K562 (cell line): Measurements from ENCODE around the gene SMIM8. TPM values are rescaled to one million over a fixed set of nuclear protein-coding genes. Genes with fewer than 3 reads are reported as not detected.

Experiments
- ATAC-seq: fragments of 200-7000 bp; cut with Tn5 transposase; 3 replicates; pipeline ENCODE4 v1.9.1; 2020; ENCODE audit warnings: moderate library complexity
- BruUV-seq: library from RNA; stranded (reverse); fragments of 400-500 nt; replicated peaks from 2 replicates; lab custom pipeline; 2021; lab: Mats Ljungman, UMichigan
- CTCF ChIA-PET: fragments of 300-600 bp; formaldehyde crosslinking; extraction: SDS; loops from one replicate; lab custom pipeline; 2021; ENCODE audit warnings: low intra/inter-chr PET ratio; lab: Yijun Ruan, JAX
- POLR2A ChIA-PET: fragments of 300-600, 350-650 bp; sonication (Branson Sonifier 250); formaldehyde crosslinking; extraction: SDS; loops from one replicate; lab custom pipeline; 2021; ENCODE audit warnings: antibody characterized with exemption, inconsistent platforms; lab: Yijun Ruan, JAX
- DNase-seq, 4 experiments: peaks; one replicate each; pipeline versions ENCODE4 v3.0.0 to v3.0.0-alpha.2; 2011 to 2018; ENCODE audit warnings: low spot score in 3 of 4, mixed read lengths in 3 of 4; ENCODE audit errors: extremely low read depth in 1 of 4
- FAIRE-seq: peaks from 2 replicates; lab custom pipeline; 2011; peaks lifted over from hg19 to GRCh38; lab: Jason Lieb, UNC
- H2AFZ ChIP-seq: 2 replicates; pipeline ENCODE4 v1.6.0; 2011; ENCODE audit warnings: low read depth, low read length, control low read depth, inconsistent platforms
- H3K27ac ChIP-seq: fragments of 200-600 bp; 3 replicates; pipeline ENCODE4 v1.8.0; 2011; ENCODE audit warnings: low read depth, mild to moderate bottlenecking, control low read depth, inconsistent platforms, low read length, moderate library complexity, mixed read lengths; ENCODE audit errors: extremely low read depth
- H3K27me3 ChIP-seq, 2 experiments: fragments of 300-600 bp in 1 of 2; 2 replicates in 1 of 2; 3 replicates in 1 of 2; pipeline versions ENCODE4 v1.6.0 to v1.8.0; 2011; ENCODE audit warnings: inconsistent platforms in 2 of 2, low read length in 2 of 2, mild to moderate bottlenecking in 1 of 2, mixed read lengths in 1 of 2, moderate library complexity in 1 of 2; ENCODE audit not compliant: control insufficient read depth in 2 of 2, insufficient read depth in 2 of 2
- H3K36me3 ChIP-seq: fragments of 300-600 bp; 3 replicates; pipeline ENCODE4 v1.8.0; 2011; ENCODE audit warnings: mild to moderate bottlenecking, low read length, inconsistent platforms; ENCODE audit not compliant: control insufficient read depth, insufficient read depth
- H3K4me1 ChIP-seq, 2 experiments: fragments of 200-600 bp in 1 of 2; replicated peaks in 1 of 2; 2 replicates in 1 of 2; 3 replicates in 1 of 2; pipeline versions ENCODE4 v1.5.1 to v1.8.0; 2011; ENCODE audit warnings: inconsistent platforms in 2 of 2, low read length in 2 of 2, mild to moderate bottlenecking in 1 of 2, mixed read lengths in 1 of 2, moderate library complexity in 1 of 2; ENCODE audit not compliant: control insufficient read depth in 2 of 2, insufficient read depth in 2 of 2
- H3K4me2 ChIP-seq: 2 replicates; pipeline ENCODE4 v1.6.1; 2011; ENCODE audit warnings: low read length, control low read depth, inconsistent platforms, mixed read lengths; ENCODE audit not compliant: insufficient read depth
- H3K4me3 ChIP-seq: fragments of 200-600 bp; sonication (generic), shearing (Covaris generic); 2 replicates; pipeline ENCODE4 v1.5.1; 2016; ENCODE audit warnings: control low read depth, inconsistent platforms
- H3K79me2 ChIP-seq: fragments of 200-600 bp; 3 replicates; pipeline ENCODE4 v1.8.0; 2011; ENCODE audit warnings: low read length, inconsistent platforms; ENCODE audit not compliant: control insufficient read depth, insufficient read depth
- H3K9ac ChIP-seq, 2 experiments: 2 replicates each; pipeline versions ENCODE4 v1.6.0 to v1.6.1; 2011; ENCODE audit warnings: low read depth in 2 of 2, low read length in 2 of 2, control low read depth in 1 of 2, inconsistent platforms in 1 of 2, mild to moderate bottlenecking in 1 of 2, mixed read lengths in 1 of 2; ENCODE audit not compliant: insufficient read depth in 1 of 2
- H3K9me1 ChIP-seq: one replicate; pipeline ENCODE4 v1.6.0; 2011; ENCODE audit warnings: inconsistent platforms, mild to moderate bottlenecking, low read length, moderate library complexity; ENCODE audit not compliant: control insufficient read depth, insufficient read depth
- H3K9me3 ChIP-seq: replicated peaks from 2 replicates; pipeline ENCODE4 v1.5.1; 2011; ENCODE audit warnings: low read depth, low read length, inconsistent platforms; ENCODE audit not compliant: control insufficient read depth, insufficient read depth
- H4K20me1 ChIP-seq: replicated peaks from 2 replicates; pipeline ENCODE4 v1.6.1; 2011; ENCODE audit warnings: low read length, inconsistent platforms, mixed read lengths; ENCODE audit not compliant: control insufficient read depth, insufficient read depth
- CTBP1 ChIP-seq: fragments of 450-650 bp; IDR thresholded peaks from 2 replicates; pipeline ENCODE4 v1.6.1; 2016; ENCODE audit warnings: borderline replicate concordance
- HIVEP1 ChIP-seq: fragments of 250-450 bp; sonication (Bioruptor Pico); IDR thresholded peaks from 2 replicates; pipeline ENCODE4 v1.4.0; 2020; ENCODE audit warnings: mild to moderate bottlenecking
- LARP7 ChIP-seq: fragments of 450-650 bp; IDR thresholded peaks from 2 replicates; pipeline ENCODE4 v1.6.1; 2016
- NFIC ChIP-seq: fragments of 450-650 bp; IDR thresholded peaks from 2 replicates; pipeline ENCODE4 v1.6.1; 2017; ENCODE audit warnings: mild to moderate bottlenecking, inconsistent platforms
- RB1 ChIP-seq: fragments of 450-650 bp; IDR thresholded peaks from 2 replicates; pipeline ENCODE4 v1.6.1; 2017; ENCODE audit warnings: low read depth, mild to moderate bottlenecking
- RNF2 ChIP-seq: sonication (generic); IDR thresholded peaks from 2 replicates; pipeline ENCODE4 v1.6.1; 2016
- ZNF282 ChIP-seq: sonication (generic); formaldehyde crosslinking; IDR thresholded peaks from 2 replicates; pipeline ENCODE4 v1.8.1; 2023; ENCODE audit warnings: missing genetic modification reagents
- ZNF431 ChIP-seq: sonication (generic); formaldehyde crosslinking; IDR thresholded peaks from 2 replicates; pipeline ENCODE4 v1.8.0; 2022; ENCODE audit warnings: mild to moderate bottlenecking, missing genetic modification reagents
- ZNF766 ChIP-seq: fragments of 200-800 bp; sonication (Bioruptor generic); conservative IDR thresholded peaks from 2 replicates; pipeline ENCODE4 v1.6.1; 2016; ENCODE audit warnings: missing genetic modification characterization, missing compliant biosample characterization
- ZNF785 ChIP-seq: fragments of 250-450 bp; sonication (Bioruptor Pico); IDR thresholded peaks from 2 replicates; pipeline ENCODE4 v1.4.0; 2020; ENCODE audit warnings: mild to moderate bottlenecking
- WGBS: fragments of 100-300 bp; shearing (Covaris generic); methylation state at CpG from one replicate; pipeline ENCODE4 v1.1.6; 2016; ENCODE audit warnings: low coverage, mixed read lengths; ENCODE audit not compliant: insufficient coverage; ENCODE audit errors: missing lambda C conversion rate; 5-methylcytosine and 5-hydroxymethylcytosine counted together
- in situ Hi-C: fragments of 300-500 bp; cut with MboI; formaldehyde crosslinking; loops from 4 replicates; pipeline ENCODE4 v1.15.0; 2018; ENCODE audit warnings: inconsistent platforms, mixed read lengths
- intact Hi-C: fragments of 100-400 bp; cut with micrococcal nuclease; formaldehyde crosslinking; loops from 2 replicates; pipeline ENCODE4 v1.14.2; 2022
- polyA plus RNA-seq, 8 experiments: library from polyadenylated mRNA; depleted of rRNA in 4 of 8; stranded (reverse) in 5 of 8; unstranded in 3 of 8; fragments of >200 nt; fragmentation: Nextera tagmentation in 2 of 8; fragmentation: Illumina TruSeq in 1 of 8; extraction: Ambion mirVana in 2 of 8; extraction: Trizol in 1 of 8; gene quantifications; 2 replicates each; pipeline versions ENCODE4 v1.2.1 to v1.2.3, GENCODE V29; 2011 to 2014; ENCODE audit warnings: inconsistent platforms in 1 of 8, missing spikeins in 1 of 8
- total RNA-seq, 7 experiments: library from RNA; depleted of rRNA in 6 of 7; stranded (reverse); fragments of >200 nt in 6 of 7; fragmentation: Illumina TruSeq in 2 of 7; extraction: Trizol in 2 of 7; gene quantifications; 2 replicates each; pipeline versions ENCODE4 v1.2.1 to v1.2.3, GENCODE V29; 2011 to 2021; ENCODE audit warnings: low replicate concordance in 1 of 7
- TF ChIP-seq, protein P1 (sequence below): fragments of 250-450 bp; sonication (Bioruptor Pico); IDR thresholded peaks from 2 replicates; pipeline ENCODE4 v1.8.0; 2022; ENCODE audit warnings: inconsistent platforms, mild to moderate bottlenecking, moderate library complexity, borderline replicate concordance
- TF ChIP-seq, protein P2 (sequence below): fragments of 450-650 bp; IDR thresholded peaks from 2 replicates; pipeline ENCODE4 v1.6.1; 2016; ENCODE audit warnings: mild to moderate bottlenecking
- TF ChIP-seq, protein P3 (sequence below): fragments of 450-650 bp; IDR thresholded peaks from 2 replicates; pipeline ENCODE4 v1.6.1; 2016
- TF ChIP-seq, protein P4 (sequence below): sonication (generic); formaldehyde crosslinking; IDR thresholded peaks from 2 replicates; pipeline ENCODE4 v1.8.0; 2022; ENCODE audit warnings: missing genetic modification reagents, mild to moderate bottlenecking, moderate library complexity, borderline replicate concordance

SMIM8 gene
- total and polyA plus RNA-seq, 9 of the 15 experiments (the other 6 are each of a cell fraction or from before 2014, with no cell fraction given) = 8.3 to 53.7 (median 15.1) TPM

DNA sequence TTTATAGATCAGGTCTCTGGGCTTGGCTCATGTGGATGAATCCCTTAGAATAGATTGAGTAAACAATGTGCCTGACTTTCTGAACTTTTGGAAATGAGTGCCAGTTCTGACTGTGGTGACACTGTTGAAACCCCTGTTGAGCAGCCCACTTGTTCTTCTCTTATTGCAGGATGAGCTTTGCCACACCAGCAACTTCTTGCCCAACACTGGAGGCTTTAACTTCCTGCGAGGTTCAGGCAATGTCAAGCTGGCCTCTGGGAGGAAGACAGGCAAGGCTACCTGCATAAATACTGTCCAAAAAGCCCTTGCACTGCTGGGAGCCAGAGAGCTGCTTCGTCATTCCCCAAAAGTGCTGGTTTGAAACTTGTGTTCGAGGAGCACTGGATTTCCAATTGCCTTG lies 32.8 kb upstream of the SMIM8 start (continued):
- TF ChIP-seq, protein P1, sequence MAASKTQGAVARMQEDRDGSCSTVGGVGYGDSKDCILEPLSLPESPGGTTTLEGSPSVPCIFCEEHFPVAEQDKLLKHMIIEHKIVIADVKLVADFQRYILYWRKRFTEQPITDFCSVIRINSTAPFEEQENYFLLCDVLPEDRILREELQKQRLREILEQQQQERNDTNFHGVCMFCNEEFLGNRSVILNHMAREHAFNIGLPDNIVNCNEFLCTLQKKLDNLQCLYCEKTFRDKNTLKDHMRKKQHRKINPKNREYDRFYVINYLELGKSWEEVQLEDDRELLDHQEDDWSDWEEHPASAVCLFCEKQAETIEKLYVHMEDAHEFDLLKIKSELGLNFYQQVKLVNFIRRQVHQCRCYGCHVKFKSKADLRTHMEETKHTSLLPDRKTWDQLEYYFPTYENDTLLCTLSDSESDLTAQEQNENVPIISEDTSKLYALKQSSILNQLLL (CRISPR knock-in tag) = no peak
- TF ChIP-seq ZNF431 (CRISPR knock-in tag) (no peak), RB1 (no peak), RNF2 (no peak)
- TF ChIP-seq, protein P2, sequence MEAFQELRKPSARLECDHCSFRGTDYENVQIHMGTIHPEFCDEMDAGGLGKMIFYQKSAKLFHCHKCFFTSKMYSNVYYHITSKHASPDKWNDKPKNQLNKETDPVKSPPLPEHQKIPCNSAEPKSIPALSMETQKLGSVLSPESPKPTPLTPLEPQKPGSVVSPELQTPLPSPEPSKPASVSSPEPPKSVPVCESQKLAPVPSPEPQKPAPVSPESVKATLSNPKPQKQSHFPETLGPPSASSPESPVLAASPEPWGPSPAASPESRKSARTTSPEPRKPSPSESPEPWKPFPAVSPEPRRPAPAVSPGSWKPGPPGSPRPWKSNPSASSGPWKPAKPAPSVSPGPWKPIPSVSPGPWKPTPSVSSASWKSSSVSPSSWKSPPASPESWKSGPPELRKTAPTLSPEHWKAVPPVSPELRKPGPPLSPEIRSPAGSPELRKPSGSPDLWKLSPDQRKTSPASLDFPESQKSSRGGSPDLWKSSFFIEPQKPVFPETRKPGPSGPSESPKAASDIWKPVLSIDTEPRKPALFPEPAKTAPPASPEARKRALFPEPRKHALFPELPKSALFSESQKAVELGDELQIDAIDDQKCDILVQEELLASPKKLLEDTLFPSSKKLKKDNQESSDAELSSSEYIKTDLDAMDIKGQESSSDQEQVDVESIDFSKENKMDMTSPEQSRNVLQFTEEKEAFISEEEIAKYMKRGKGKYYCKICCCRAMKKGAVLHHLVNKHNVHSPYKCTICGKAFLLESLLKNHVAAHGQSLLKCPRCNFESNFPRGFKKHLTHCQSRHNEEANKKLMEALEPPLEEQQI = no peak
- TF ChIP-seq, protein P3, sequence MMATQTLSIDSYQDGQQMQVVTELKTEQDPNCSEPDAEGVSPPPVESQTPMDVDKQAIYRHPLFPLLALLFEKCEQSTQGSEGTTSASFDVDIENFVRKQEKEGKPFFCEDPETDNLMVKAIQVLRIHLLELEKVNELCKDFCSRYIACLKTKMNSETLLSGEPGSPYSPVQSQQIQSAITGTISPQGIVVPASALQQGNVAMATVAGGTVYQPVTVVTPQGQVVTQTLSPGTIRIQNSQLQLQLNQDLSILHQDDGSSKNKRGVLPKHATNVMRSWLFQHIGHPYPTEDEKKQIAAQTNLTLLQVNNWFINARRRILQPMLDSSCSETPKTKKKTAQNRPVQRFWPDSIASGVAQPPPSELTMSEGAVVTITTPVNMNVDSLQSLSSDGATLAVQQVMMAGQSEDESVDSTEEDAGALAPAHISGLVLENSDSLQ = no peak

DNA sequence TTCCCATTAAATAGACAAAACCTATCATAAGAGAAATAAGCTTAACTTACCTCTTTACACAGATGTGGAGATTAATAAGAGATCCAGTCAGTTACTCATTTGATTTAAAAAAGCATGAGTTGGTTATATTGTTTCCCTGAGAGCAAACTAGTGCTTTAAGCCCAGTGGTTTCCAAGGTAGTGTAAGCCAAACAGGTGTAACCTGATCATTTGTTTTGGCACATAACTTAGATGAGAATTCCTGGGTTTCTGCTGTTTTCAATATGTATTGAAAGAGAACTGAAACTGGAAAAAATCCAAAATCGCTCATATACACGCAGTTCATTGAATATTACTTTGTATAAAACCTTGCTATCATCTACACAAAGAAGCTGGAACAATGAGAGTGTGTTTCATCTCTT lies 30.5 kb upstream of the SMIM8 start:
- 3% methylated on average over 2 of the region's 2 CpGs for WGBS
- H3K36me3 ChIP-seq = no peaks in the 10 kb centered on the region
- in situ Hi-C loops = no loop called here
- FAIRE-seq (no peak), DNase-seq (no peak), ATAC-seq (no peak)
- no peak overlapping the region for H3K9ac ChIP-seq
- H3K79me2 ChIP-seq = no peaks in the 10 kb centered on the region
- no peaks in the 10 kb centered on the region for H3K9me1 ChIP-seq
- no peak overlapping the region for H3K4me2 ChIP-seq
- ChIA-PET CTCF (no interaction called here), POLR2A (no interaction called here)
- H3K27ac ChIP-seq = no peak overlapping the region
- intact Hi-C loops = no loop called here
- H3K27me3 ChIP-seq = peaks cover 3 to 6% of the 10 kb centered on the region in 2 experiments; a peak in 4 of 5 replicates
- no peaks in the 10 kb centered on the region for H4K20me1 ChIP-seq
- no TSS peak for BruUV-seq
- H3K9me3 ChIP-seq = no peaks in the 10 kb centered on the region
- H3K4me1 ChIP-seq = no peaks in the 10 kb centered on the region
- no peak overlapping the region for H3K4me3 ChIP-seq
- H2AFZ ChIP-seq = no peak overlapping the region
- TF ChIP-seq ZNF282 = no peak
- TF ChIP-seq CTBP1 = no peak
- TF ChIP-seq, protein P4, sequence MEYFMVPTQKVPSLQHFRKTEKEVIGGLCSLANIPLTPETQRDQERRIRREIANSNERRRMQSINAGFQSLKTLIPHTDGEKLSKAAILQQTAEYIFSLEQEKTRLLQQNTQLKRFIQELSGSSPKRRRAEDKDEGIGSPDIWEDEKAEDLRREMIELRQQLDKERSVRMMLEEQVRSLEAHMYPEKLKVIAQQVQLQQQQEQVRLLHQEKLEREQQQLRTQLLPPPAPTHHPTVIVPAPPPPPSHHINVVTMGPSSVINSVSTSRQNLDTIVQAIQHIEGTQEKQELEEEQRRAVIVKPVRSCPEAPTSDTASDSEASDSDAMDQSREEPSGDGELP (CRISPR knock-in tag) = no peak
- no peak for TF ChIP-seq HIVEP1
- TF ChIP-seq NFIC = no peak
- TF ChIP-seq LARP7 = no peak
- TF ChIP-seq ZNF785 (CRISPR knock-in tag) = no peak
- no peak for TF ChIP-seq ZNF766 (CRISPR knock-in tag)
- TF ChIP-seq, protein P2 = no peak
